ENCODE results near the gene MRPL55. TPM values are rescaled to one million over a fixed set of nuclear protein-coding genes. Genes with fewer than 3 reads are reported as not detected.

MRPL55 gene
- total RNA-seq, 1 experiment from 2014 or later: 57.1 TPM

- no peak for TF ChIP-seq CTCF (IDR thresholded peaks at IDR 0.05 in 2 of 3, conservative IDR thresholded peaks at IDR 0.05 in 1 of 3; ENCODE audit: borderline replicate concordance in 1 of 3, insufficient read depth in 1 of 3, low read depth in 2 of 3, low read length in 2 of 3)
- no peak for TF ChIP-seq POLR2AphosphoS5 (IDR thresholded peaks at IDR 0.05; ENCODE audit: low read depth, low read length)
- TF ChIP-seq ZFX (IDR thresholded peaks at IDR 0.05): no peak
- TF ChIP-seq EZH2 (IDR thresholded peaks at IDR 0.05): no peak
- TF ChIP-seq SIN3A (IDR thresholded peaks at IDR 0.05; ENCODE audit: low read depth): no peak
- TF ChIP-seq, protein P1, sequence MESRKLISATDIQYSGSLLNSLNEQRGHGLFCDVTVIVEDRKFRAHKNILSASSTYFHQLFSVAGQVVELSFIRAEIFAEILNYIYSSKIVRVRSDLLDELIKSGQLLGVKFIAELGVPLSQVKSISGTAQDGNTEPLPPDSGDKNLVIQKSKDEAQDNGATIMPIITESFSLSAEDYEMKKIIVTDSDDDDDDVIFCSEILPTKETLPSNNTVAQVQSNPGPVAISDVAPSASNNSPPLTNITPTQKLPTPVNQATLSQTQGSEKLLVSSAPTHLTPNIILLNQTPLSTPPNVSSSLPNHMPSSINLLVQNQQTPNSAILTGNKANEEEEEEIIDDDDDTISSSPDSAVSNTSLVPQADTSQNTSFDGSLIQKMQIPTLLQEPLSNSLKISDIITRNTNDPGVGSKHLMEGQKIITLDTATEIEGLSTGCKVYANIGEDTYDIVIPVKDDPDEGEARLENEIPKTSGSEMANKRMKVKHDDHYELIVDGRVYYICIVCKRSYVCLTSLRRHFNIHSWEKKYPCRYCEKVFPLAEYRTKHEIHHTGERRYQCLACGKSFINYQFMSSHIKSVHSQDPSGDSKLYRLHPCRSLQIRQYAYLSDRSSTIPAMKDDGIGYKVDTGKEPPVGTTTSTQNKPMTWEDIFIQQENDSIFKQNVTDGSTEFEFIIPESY (IDR thresholded peaks at IDR 0.05; ENCODE audit: extremely low read depth, insufficient replicate concordance, low read length): no peak
- no peak for TF ChIP-seq EGR1 (IDR thresholded peaks at IDR 0.05; ENCODE audit: low read depth)
- TF ChIP-seq SP1 (IDR thresholded peaks at IDR 0.05; ENCODE audit: low read depth): no peak
These were observed 35.3 kb upstream of the MRPL55 start (continued) for GRCh38 chr1:228144193-228144992.

All from HCT116 (cell line).